ENCODE measurements around the gene ERVK3-1. TPM values are rescaled to one million over a fixed set of nuclear protein-coding genes. Genes with fewer than 3 reads are reported as not detected.
"Not testable (repeated sequence)": the region's sequence is repeated elsewhere in the genome, so short reads cannot be mapped to it uniquely, and the experiment has no call there.

Gene ERVK3-1
- total RNA-seq, 1 donor: 49.0 TPM

- no peak for DNase-seq (ENCODE audit: low read depth in 2 of 3, low spot score in 2 of 3)
Measured at GRCh38 chr19:58338825-58339558, 33.8 kb downstream of the ERVK3-1 start.

GRCh38 chr19:58345558-58345957 is 40.4 kb downstream of the ERVK3-1 start:
- no peak for DNase-seq (ENCODE audit: low read depth in 2 of 3, low spot score in 2 of 3)

DNA sequence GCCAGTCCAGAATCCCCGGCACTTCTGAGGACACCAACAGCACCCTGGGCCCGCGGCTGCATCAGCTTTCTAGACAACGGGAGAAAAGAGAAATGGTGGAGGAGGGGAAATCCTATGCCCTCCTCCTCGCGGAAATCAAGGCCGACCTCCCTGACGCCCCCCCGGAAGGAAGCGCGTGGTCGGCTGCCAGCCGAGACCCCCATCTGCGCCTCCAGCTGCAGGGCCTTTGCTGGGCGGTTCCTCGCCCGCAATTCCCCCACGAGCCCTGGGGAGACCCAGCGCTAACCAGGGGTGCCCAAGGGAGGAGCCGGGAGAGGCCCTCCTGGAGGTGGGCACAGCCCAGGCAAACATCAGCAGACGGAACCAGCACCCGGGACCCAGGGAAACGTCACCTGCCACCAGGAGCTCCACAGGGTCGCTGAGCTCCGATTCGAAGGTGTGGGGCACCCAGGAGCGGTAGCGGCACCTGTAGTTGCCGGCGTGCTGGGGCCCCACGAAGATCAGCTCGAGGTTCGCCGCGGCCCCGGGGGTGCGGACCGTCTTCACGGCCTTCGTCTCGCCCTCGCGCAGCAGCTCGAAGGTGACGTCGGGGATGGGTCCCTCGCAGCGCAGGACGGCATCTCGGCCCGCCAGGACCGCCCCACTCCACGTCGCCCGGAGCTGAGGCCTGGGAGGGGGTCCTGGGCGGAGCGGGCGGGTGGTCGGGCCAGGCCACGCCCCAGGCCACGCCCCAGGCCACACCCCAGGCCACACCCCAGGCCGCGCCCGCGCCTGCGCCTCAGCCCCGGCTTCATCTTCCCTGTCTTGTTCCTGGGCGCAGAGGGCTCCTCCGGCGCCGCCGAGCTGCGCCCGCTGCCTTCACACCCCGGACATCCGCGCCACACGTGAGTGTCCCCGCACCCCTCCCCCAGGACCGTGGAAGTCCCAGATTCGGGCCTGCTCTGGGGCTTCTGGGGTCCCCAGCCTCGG is 42.1 kb downstream of the ERVK3-1 start:
- peak; percentile 58 to 77 (median 76) for DNase-seq (ENCODE audit: low read depth in 2 of 3, low spot score in 2 of 3)

GRCh38 chr19:58348080-58348479 is 42.9 kb downstream of the ERVK3-1 start:
- DNase-seq (ENCODE audit: low read depth in 2 of 3, low spot score in 2 of 3): not testable (repeated sequence)

- no peak for DNase-seq (ENCODE audit: low read depth in 2 of 3, low spot score in 2 of 3)
Measured at GRCh38 chr19:58349590-58349989, 44.4 kb downstream of the ERVK3-1 start.

DNA sequence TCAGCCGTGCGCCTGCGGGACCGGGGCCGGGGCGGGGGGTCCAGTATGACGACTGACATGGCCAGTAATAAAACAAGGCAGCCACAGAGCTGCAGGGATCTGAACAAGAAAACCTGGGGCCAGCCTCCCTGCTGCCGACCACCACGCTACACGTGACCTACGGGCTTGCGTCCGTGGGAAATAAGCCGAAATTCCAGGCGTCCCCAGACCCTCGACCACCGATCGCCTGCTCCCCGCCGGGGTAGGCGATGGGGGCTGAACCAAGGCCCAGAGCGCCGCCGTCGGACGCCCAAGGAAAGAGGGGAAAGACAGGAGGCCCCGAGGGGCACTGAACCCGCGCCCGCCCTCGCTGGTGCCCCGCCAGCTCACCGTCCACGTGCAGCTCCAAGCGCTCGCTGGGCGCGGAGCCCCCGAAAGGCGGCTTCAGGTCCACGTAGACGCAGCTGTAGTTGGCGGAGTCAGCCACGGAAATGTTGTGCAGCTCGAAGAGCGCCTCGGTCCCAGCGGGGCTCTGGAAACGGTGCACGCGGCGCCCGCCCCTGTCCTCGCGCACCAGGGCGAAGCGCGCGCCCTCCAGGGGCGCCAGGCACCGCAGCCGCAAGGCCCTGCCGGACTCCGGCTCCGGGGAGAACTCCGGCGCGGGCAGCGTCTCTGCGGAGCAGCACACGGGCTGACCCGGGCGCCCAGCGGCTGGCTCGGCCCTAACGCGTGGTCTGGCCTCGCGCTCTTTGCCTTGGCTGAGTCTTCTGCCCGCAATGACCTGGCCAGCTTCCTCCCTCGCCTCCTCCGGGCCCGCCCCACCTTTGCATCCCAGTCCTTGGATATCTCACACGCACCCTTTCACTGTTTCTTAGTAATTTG is 45.1 kb downstream of the ERVK3-1 start:
- DNase-seq (ENCODE audit: low read depth in 2 of 3, low spot score in 2 of 3): no peak

DNA sequence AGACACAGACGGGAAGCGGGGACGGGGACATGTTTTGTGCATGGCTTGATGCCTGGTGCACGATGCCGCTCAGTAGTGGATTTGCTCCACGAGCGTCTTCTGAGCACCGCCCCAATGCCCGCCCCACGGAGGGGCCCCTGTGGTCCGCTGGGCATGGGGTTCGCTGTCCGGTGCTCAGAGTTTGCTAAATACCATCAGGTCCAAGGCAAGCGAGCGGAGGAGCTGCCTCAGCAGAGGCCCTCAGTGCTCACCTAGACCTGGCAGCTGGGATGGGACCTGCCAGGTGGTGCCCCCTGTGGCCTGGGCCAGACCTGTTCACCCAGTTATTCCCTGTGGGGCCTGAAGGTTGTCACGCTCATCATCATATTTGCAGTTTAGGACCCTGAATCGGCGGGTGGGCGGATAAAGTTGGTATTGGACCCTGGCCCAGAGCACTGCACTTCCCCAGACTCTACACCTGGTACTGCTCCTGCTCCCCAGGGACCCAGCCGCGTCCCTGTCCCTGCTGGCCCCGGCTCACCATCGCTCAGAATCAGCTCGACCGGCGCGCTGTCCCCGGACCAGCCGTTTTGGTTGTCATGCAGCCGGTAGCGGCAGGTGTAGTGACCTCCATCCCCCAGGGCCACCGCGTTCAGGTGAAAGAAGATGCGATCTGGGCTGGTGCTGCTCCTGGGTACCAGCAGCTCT is 45.8 kb downstream of the ERVK3-1 start:
- DNase-seq (ENCODE audit: low read depth in 2 of 3, low spot score in 2 of 3): no peak

DNA sequence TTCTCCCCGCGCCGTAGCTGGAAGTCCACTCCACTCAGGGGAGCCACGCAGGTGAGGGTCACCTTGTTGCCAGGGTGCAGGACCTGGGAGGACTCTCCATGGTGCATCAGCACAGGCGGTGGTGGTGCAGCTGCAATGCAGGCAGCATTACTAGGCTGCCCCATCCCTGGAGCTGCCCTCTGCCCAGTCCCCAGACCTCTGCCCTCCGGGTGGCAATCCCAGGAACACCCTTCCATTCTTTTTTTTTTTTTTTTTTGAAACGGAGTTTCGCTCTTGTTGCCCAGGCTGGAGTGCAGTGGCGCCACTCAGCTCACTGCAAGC is 46.3 kb downstream of the ERVK3-1 start:
- no peak for DNase-seq (ENCODE audit: low read depth in 2 of 3, low spot score in 2 of 3)

DNA sequence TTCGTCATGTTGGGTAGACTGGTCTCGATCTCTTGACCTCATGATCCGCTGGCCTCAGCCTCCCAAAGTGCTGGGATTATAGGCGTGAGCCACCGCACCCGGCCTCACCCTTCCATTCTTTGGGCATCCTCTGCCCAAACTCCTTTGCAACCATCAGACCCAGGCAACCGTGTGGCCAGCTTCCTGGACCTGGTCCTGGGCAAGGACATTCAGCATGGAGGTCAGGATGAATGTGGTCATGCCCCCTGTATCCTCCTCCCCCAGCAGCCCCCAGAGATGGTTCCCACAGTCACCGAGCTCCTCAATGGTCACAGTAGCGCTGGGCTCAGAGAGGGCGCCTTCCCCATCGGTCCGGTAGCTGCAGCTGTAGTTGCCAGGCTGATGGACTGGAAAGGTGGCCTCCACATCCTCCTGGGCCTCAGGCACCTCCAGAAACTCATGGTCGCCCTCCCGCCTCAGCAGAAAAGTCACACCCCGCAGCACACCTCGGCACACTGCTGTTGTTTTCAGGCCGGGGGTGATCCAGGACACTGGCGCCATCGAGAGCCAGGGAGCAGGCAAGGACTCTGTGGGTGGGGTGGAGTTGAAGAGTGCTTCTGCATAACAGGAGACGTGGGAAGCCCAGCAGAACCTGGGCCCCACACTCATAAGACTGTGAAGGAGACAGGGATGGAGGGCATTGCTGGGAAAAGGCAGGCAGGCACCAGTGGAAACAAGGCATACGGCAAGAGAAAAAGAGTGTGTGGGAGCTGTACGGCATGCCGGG is 47.0 kb downstream of the ERVK3-1 start:
- DNase-seq (ENCODE audit: low read depth in 2 of 3, low spot score in 2 of 3): no peak

DNA sequence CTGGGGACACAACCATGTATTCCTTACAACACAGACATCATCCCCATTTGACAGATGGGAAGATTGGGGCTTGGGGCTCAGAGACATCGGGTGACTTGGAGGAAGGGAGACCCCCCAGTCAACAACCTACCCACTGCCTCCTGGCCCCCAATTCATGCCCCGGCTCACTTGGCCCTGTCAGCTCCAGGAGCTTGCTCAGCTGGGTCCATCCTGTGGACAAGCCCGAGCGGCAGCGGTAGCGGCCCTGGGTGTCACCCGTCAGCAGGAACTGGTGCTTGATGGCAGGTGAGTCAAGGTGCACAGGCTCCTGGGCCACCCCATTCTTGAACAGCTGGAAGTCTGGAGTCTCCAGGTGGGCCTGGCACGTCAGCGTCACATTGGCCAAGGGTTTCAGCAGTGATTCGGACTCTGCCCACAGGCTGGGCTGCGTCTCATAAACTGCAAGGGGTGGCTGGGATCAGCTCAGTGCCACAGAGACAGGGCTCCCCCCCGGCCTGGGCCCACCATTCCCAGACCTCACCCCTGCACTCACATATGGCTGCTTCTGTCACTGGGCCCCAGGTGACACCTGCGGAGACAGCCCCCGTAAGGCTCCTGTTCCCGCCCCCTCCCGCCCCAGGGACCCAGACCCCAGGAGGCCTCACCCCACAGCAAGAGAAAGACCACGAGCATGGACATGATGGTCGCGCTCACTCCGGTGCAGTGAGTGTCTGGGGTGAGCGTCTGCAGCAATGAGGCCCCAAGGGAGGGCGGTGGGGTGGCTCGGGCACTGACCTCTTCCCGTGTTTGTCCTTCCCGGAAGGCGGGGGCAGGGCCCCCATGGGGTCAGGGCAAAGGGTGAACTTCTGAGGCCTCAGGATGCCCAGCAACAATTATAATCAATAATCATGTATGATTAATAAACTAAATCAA is 47.8 kb downstream of the ERVK3-1 start, which contains the start of gene A1BG:
Gene A1BG (minus strand): TSS at position 733 of the 912 bp plus-strand sequence. CDS start 55 bp downstream, at position 678.
- no peak for DNase-seq (ENCODE audit: low read depth in 2 of 3, low spot score in 2 of 3)

GRCh38 chr19:58353717-58354477 is 48.7 kb downstream of the ERVK3-1 start:
- no peak for DNase-seq (ENCODE audit: low read depth in 2 of 3, low spot score in 2 of 3)

DNA sequence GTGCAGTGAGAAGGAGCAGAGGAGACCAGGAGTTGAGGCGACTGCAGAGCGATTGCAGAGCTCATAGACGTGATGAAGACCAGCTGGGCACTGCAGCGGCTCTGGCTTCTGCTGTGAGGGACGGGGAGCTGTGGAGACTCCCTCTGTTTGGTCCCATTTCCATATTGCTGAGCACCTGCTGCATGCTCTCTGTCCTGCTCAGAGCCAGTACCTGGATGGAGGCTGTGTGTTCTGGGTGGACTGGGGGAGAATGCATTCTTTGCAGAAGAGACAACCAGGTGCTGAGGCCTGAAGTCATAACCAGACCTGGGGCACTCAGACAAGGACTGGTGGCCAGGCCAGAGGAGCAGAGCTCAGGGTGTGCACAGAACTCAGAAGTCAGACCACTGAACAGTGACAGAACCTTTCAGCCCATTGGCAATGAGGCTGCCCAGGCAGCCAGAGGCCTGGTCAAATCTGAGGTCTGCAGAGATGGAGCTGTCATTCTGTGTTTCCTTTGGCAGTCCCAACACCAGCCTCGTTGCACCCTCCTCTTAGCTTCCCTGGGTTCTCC is 49.4 kb downstream of the ERVK3-1 start:
- no peak for DNase-seq (ENCODE audit: low read depth in 2 of 3, low spot score in 2 of 3)

GRCh38 chr19:58355215-58355796 is 50.1 kb downstream of the ERVK3-1 start:
- no peak for DNase-seq (ENCODE audit: low read depth in 2 of 3, low spot score in 2 of 3)

DNA sequence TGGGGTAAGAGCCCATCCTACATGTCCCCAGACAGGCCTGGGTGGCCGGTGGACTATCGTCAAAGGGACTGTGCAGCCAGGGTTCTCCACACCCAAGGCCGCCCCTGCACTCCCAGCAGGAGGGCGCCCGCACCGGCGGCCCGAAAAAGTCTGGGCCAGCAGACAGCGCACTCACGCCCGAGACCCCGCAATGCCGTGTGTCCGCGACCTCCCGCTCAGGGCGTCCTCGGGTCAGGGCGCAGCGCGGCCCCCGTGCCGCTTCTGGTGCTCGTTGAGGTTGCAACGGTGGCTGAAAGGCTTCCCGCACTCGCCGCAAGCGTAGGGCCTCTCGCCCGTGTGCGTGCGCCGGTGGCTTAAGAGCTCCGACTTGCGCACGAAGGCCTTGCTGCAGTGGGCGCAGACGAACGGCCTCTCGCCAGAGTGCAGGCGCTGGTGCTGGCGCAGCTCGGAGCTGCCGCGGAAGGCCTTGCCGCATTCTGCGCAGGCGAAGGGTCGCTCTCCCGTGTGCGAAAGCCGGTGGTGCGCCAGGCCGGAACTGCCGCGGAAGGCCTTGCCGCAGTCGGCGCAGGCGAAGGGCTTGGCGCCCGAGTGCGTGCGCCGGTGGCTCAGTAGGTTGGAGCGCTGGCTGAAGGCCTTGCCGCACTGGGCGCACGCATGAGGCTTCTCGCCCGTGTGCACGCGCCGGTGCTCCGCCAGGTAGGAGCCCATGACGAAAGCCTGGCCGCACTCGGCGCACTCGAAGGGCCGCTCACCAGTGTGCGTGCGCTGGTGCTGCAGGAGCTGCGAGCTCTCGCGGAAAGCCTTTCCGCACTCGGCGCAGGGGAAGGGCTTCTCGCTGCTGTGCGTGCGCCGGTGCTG is 51.0 kb downstream of the ERVK3-1 start:
- peak; percentile 34 to 60 (median 56) for DNase-seq (ENCODE audit: low read depth in 2 of 3, low spot score in 2 of 3)

- no peak for DNase-seq (ENCODE audit: low read depth in 2 of 3, low spot score in 2 of 3)
Measured at GRCh38 chr19:58356766-58357480, 51.7 kb downstream of the ERVK3-1 start.
